Ectodermal cell (in vitro differentiated cells): ENCODE measurements around the gene PPP1R7. TPM values are rescaled to one million over a fixed set of nuclear protein-coding genes. Genes with fewer than 3 reads are reported as not detected.
"Not testable (repeated sequence)": the region's sequence is repeated elsewhere in the genome, so short reads cannot be mapped to it uniquely, and the experiment has no call there.

Source experiments
- H3K27ac ChIP-seq: 2 replicates; pipeline ENCODE4 v1.7.0; 2013; ENCODE audit warnings: mild to moderate bottlenecking, low read depth, low read length; ENCODE audit not compliant: insufficient read depth, poor library complexity, severe bottlenecking
- H3K27me3 ChIP-seq: 2 replicates; pipeline ENCODE4 v1.7.0; 2013; ENCODE audit warnings: mild to moderate bottlenecking, low read length; ENCODE audit not compliant: insufficient read depth, control insufficient read depth, poor library complexity, severe bottlenecking
- H3K36me3 ChIP-seq: one replicate; pipeline ENCODE4 v1.7.0; 2013; ENCODE audit warnings: low read length; ENCODE audit not compliant: control insufficient read depth, insufficient read depth
- H3K4me1 ChIP-seq: one replicate; pipeline ENCODE4 v1.7.0; 2013; ENCODE audit warnings: low read length; ENCODE audit not compliant: control insufficient read depth, insufficient read depth
- H3K4me3 ChIP-seq: 2 replicates; pipeline ENCODE4 v1.7.0; 2013; ENCODE audit warnings: low read depth, low read length, control low read depth; ENCODE audit not compliant: insufficient read depth
- H3K9me3 ChIP-seq: 2 replicates; pipeline ENCODE4 v1.7.0; 2013; ENCODE audit warnings: mild to moderate bottlenecking, low read length, moderate library complexity; ENCODE audit not compliant: control insufficient read depth
- WGBS, 2 experiments: methylation state at CpG; one replicate each; pipeline ENCODE4 v1.1.7; 2013; ENCODE audit warnings: missing lambda C conversion rate in 2 of 2; 5-methylcytosine and 5-hydroxymethylcytosine counted together
- polyA plus RNA-seq, 4 experiments: library from polyadenylated mRNA; stranded (reverse); fragments of 50-300 nt; gene quantifications; one replicate each; pipeline ENCODE4 v1.2.3, GENCODE V29; 2013

The PPP1R7 gene
- 73.4 TPM for polyA plus RNA-seq (2013, experiment 1 of 4)
- 72.3 TPM for polyA plus RNA-seq (2013, experiment 2 of 4)
- polyA plus RNA-seq (2013, experiment 3 of 4) = 53.7 TPM
- polyA plus RNA-seq (2013, experiment 4 of 4) = 59.7 TPM

GRCh38 chr2:241149925-241150659 lies at the start of gene PPP1R7:
Gene PPP1R7 (plus strand): TSS chr2:241150467. CDS start chr2:241150496, 29 bp downstream.
- H3K27me3 ChIP-seq = peaks cover 12% of the 10 kb centered on the region
- peak within 1 kb of the TSS; percentile 87 for H3K4me3 ChIP-seq
- H3K36me3 ChIP-seq = no peaks in the 10 kb centered on the region
- H3K27ac ChIP-seq = no peak within 1 kb of the TSS
- no peaks in the 10 kb centered on the region for H3K9me3 ChIP-seq
- WGBS, 2 experiments = 0% methylated on average over 73 of the region's 73 CpGs
- H3K4me1 ChIP-seq = peaks cover 6% of the 10 kb centered on the region

- 0% methylated on average over 56 of the region's 56 CpGs for WGBS, 2 experiments
- Histone ChIP-seq H3K27me3 (no peaks in the 10 kb centered on the region), H3K4me1 (no peaks in the 10 kb centered on the region), H3K27ac (peak within 1 kb of the TSS; percentile 67), H3K9me3 (no peaks in the 10 kb centered on the region), H3K4me3 (peak within 1 kb of the TSS; percentile 95), H3K36me3 (peaks cover 3% of the 10 kb centered on the region)
Measured at GRCh38 chr2:241102239-241102803, 47.9 kb upstream of the PPP1R7 start, which contains the start of gene MTERF4. Gene MTERF4 (minus strand): TSS chr2:241102287. CDS start chr2:241102273, 14 bp downstream.

GRCh38 chr2:241103176-241103595 lies 47.1 kb upstream of the PPP1R7 start:
- peaks cover 3% of the 10 kb centered on the region for H3K36me3 ChIP-seq

DNA sequence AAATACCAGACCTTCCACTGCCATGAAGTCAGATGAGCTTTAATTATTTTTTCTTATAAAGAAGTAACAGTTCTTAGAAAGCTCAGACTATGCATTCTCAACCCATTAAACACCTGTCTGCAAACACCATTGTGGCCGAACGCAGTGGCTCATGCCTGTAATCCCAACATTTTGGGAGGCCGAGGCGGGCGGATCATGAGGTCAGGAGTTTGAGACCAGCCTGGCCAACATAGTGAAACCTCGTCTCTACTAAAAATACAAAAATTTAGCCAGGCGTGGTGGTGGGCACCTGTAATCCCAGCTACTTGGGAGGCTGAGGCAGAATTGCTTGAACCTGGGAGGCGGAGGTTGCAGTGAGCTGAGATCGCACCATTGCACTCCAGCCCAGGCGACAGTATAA lies 45.7 kb upstream of the PPP1R7 start:
- H3K4me3 ChIP-seq, H3K27ac ChIP-seq, H3K36me3 ChIP-seq, H3K27me3 ChIP-seq, H3K9me3 ChIP-seq, H3K4me1 ChIP-seq: not testable (repeated sequence)
- 84 to 95% methylated on average over 10 of the region's 10 CpGs for WGBS, 2 experiments

More at GRCh38 chr2:241103176-241103595, 47.1 kb upstream of the PPP1R7 start:
- Histone ChIP-seq H3K4me1 (no peaks in the 10 kb centered on the region), H3K27ac (peak overlapping the region; percentile 67), H3K27me3 (no peaks in the 10 kb centered on the region), H3K4me3 (peak overlapping the region; percentile 95), H3K9me3 (no peaks in the 10 kb centered on the region)
- 49 to 55% methylated on average over 5 of the region's 5 CpGs for WGBS, 2 experiments

- Histone ChIP-seq H3K4me1 (no peaks in the 10 kb centered on the region), H3K36me3 (no peaks in the 10 kb centered on the region), H3K9me3 (no peaks in the 10 kb centered on the region), H3K27me3 (no peaks in the 10 kb centered on the region), H3K4me3 (no peak overlapping the region), H3K27ac (no peak overlapping the region)
- WGBS, 2 experiments = 83 to 86% methylated on average over 3 of the region's 3 CpGs
Measured at GRCh38 chr2:241105641-241106040, 44.6 kb upstream of the PPP1R7 start.

GRCh38 chr2:241107031-241107783 lies 43.1 kb upstream of the PPP1R7 start:
- no peak overlapping the region for H3K4me3 ChIP-seq
- H3K9me3 ChIP-seq = no peaks in the 10 kb centered on the region
- H3K4me1 ChIP-seq = no peaks in the 10 kb centered on the region
- 93 to 96% methylated on average over 9 of the region's 9 CpGs for WGBS, 2 experiments
- H3K27ac ChIP-seq = no peak overlapping the region
- H3K27me3 ChIP-seq = no peaks in the 10 kb centered on the region
- H3K36me3 ChIP-seq = no peaks in the 10 kb centered on the region

GRCh38 chr2:241108271-241109209 lies 41.7 kb upstream of the PPP1R7 start:
- Histone ChIP-seq H3K9me3 (no peaks in the 10 kb centered on the region), H3K27me3 (no peaks in the 10 kb centered on the region), H3K27ac (no peak overlapping the region), H3K4me1 (no peaks in the 10 kb centered on the region), H3K4me3 (no peak overlapping the region), H3K36me3 (no peaks in the 10 kb centered on the region)
- WGBS, 2 experiments = 91 to 93% methylated on average over 34 of the region's 35 CpGs

GRCh38 chr2:241109210-241110088 lies 40.8 kb upstream of the PPP1R7 start:
- H3K4me3 ChIP-seq = no peak overlapping the region
- no peaks in the 10 kb centered on the region for H3K9me3 ChIP-seq
- no peak overlapping the region for H3K27ac ChIP-seq
- H3K36me3 ChIP-seq = no peaks in the 10 kb centered on the region
- 90 to 93% methylated on average over 14 of the region's 14 CpGs for WGBS, 2 experiments
- no peaks in the 10 kb centered on the region for H3K27me3 ChIP-seq
- no peaks in the 10 kb centered on the region for H3K4me1 ChIP-seq
